Naive B cell (primary cell): Measurements from ENCODE around the gene GNG5. TPM values are rescaled to one million over a fixed set of nuclear protein-coding genes. Genes with fewer than 3 reads are reported as not detected.
"Not testable (repeated sequence)": the region's sequence is repeated elsewhere in the genome, so short reads cannot be mapped to it uniquely, and the experiment has no call there.

Source experiments
- ATAC-seq, 2 donors: fragments of 150-1000 bp; cut with Tn5 transposase; 2 replicates each; pipeline ENCODE4 v1.10.0; 2021; ENCODE audit warnings: low read depth in 2 of 2, mild to moderate bottlenecking in 2 of 2, moderate library complexity in 2 of 2
- DNase-seq: peaks from one replicate; pipeline ENCODE4 v3.0.0; 2022
- H3K27ac Mint-ChIP-seq, 6 donors: one replicate each; pipeline ENCODE4 v1.8.0; 2020 to 2022; ENCODE audit warnings: mild to moderate bottlenecking in 6 of 6, mixed read lengths in 6 of 6, moderate library complexity in 5 of 6, inconsistent platforms in 2 of 6
- H3K27me3 Mint-ChIP-seq, 3 donors: one replicate each; pipeline ENCODE4 v1.8.0; 2021 to 2022; ENCODE audit warnings: mixed read lengths in 3 of 3, mild to moderate bottlenecking in 1 of 3
- H3K36me3 Mint-ChIP-seq, 2 donors: one replicate each; pipeline ENCODE4 v1.8.0; 2020 to 2022; ENCODE audit warnings: mixed read lengths in 2 of 2, inconsistent platforms in 1 of 2, mild to moderate bottlenecking in 1 of 2
- H3K4me1 Mint-ChIP-seq, 3 donors: one replicate each; pipeline ENCODE4 v1.8.0; 2020 to 2022; ENCODE audit warnings: mixed read lengths in 3 of 3, inconsistent platforms in 1 of 3, mild to moderate bottlenecking in 1 of 3, moderate library complexity in 1 of 3
- H3K4me3 Mint-ChIP-seq, 8 donors: one replicate each; pipeline ENCODE4 v1.8.0; 2020 to 2022; ENCODE audit warnings: mild to moderate bottlenecking in 8 of 8, mixed read lengths in 8 of 8, moderate library complexity in 8 of 8, inconsistent platforms in 2 of 8
- H3K9me3 Mint-ChIP-seq, 7 donors: one replicate each; pipeline ENCODE4 v1.8.0; 2020 to 2022; ENCODE audit warnings: mixed read lengths in 7 of 7, mild to moderate bottlenecking in 5 of 7, inconsistent platforms in 2 of 7, moderate library complexity in 1 of 7
- polyA plus RNA-seq, 6 donors: library from polyadenylated mRNA; unstranded; fragments of 300-500 nt; fragmentation: Illumina TruSeq; gene quantifications; one replicate each; pipeline ENCODE4 v1.2.3, GENCODE V29; 2021; ENCODE audit warnings: low read depth in 6 of 6

Gene GNG5
- polyA plus RNA-seq, 6 donors from 2014 or later: 277 to 361 (median 296) TPM

DNA sequence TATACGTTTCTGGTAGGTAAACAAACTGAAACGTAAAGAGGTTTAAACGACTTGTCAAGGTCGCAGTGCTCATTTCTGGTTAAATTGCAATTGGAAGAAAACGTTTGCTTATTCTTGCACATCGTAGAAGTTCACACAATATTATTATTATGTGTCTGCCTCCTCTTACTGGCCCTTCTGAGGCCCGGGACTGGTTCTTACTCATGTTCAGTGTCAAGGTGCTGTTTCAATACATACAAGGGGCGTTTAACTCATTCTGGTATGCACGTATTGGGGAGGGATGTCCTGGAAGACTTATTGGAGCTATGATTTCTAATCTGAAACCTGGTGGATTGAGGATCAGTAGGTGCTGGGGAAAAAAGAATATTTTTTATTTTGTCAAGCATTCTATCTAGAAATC, 26.4 kb downstream of the GNG5 start:
- Mint-ChIP-seq H3K4me1 (peaks cover 33 to 41% (median 39%) of the 10 kb centered on the region in 3 donors), H3K27me3 (peaks cover 17 to 21% (median 19%) of the 10 kb centered on the region in 3 donors), H3K36me3 (peaks cover 9 to 25% of the 10 kb centered on the region in 2 donors), H3K9me3 (peaks cover 5 to 18% (median 8%) of the 10 kb centered on the region in 7 donors), H3K4me3 (peak overlapping the region; percentile 97 to 100 (median 99)), H3K27ac (peak overlapping the region; percentile 18 to 99 (median 96))
- ATAC-seq (no peak), DNase-seq (no peak)

GRCh38 chr1:84478876-84479868, 27.2 kb downstream of the GNG5 start, which contains the start of gene RPF1:
Gene RPF1 (plus strand): TSS chr1:84479266. CDS start chr1:84479282, 16 bp downstream.
- peaks cover 5 to 22% (median 8%) of the 10 kb centered on the region in 7 donors for H3K9me3 Mint-ChIP-seq
- H3K4me1 Mint-ChIP-seq: peaks cover 33 to 39% (median 38%) of the 10 kb centered on the region in 3 donors
- peak within 1 kb of the TSS; percentile 95 to 99 (median 98) for H3K27ac Mint-ChIP-seq
- ATAC-seq: peak; percentile 95 to 96
- DNase-seq: peak; percentile 79
- peak within 1 kb of the TSS; percentile 97 to 100 (median 99) for H3K4me3 Mint-ChIP-seq
- peaks cover 23 to 29% (median 27%) of the 10 kb centered on the region in 3 donors for H3K27me3 Mint-ChIP-seq
- H3K36me3 Mint-ChIP-seq: peaks cover 9 to 24% of the 10 kb centered on the region in 2 donors

GRCh38 chr1:84476225-84476624, 30.2 kb downstream of the GNG5 start:
- Mint-ChIP-seq H3K27me3 (peaks cover 45 to 57% (median 49%) of the 10 kb centered on the region in 3 donors), H3K36me3 (peaks cover 7 to 18% of the 10 kb centered on the region in 2 donors), H3K27ac (no peak overlapping the region), H3K9me3 (peaks cover 5 to 27% (median 8%) of the 10 kb centered on the region in 7 donors), H3K4me3 (peak overlapping the region in 1 of 8 donors; percentile 24), H3K4me1 (peaks cover 16 to 25% (median 23%) of the 10 kb centered on the region in 3 donors)
- no peak for ATAC-seq
- no peak for DNase-seq

GRCh38 chr1:84467298-84467697, 39.1 kb downstream of the GNG5 start:
- Mint-ChIP-seq H3K9me3 (peaks cover 0 to 4% (median 0%) of the 10 kb centered on the region in 7 donors), H3K27me3 (peaks cover 49 to 73% (median 52%) of the 10 kb centered on the region in 3 donors), H3K4me3 (no peak overlapping the region), H3K36me3 (peaks cover 0 to 8% of the 10 kb centered on the region in 2 donors), H3K4me1 (no peaks in the 10 kb centered on the region), H3K27ac (no peak overlapping the region)
- ATAC-seq (no peak), DNase-seq (no peak)

DNA sequence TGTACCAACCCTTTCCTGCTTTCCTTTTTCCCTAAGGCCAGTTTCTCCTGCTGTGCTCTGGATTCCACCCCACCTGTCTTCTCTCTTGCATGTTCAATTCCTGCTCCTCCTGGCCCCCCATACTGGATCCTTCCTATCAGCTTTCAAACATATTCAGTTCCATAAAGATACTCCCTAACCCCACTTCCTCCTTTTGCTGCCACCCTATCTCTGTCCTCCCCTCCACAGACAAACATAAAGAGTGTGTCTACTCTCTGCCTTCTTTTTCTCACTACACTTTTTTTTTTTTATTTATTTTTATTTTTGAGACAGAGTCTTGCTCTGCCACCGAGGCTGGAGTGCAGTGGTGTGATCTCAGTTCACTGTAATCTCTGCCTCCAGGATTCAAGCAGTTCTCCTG, 44.3 kb downstream of the GNG5 start:
- peaks cover 0 to 4% (median 2%) of the 10 kb centered on the region in 7 donors for H3K9me3 Mint-ChIP-seq
- H3K27ac Mint-ChIP-seq: no peak overlapping the region
- ATAC-seq: no peak
- no peaks in the 10 kb centered on the region for H3K4me1 Mint-ChIP-seq
- no peak for DNase-seq
- H3K27me3 Mint-ChIP-seq: peaks cover 27 to 51% (median 29%) of the 10 kb centered on the region in 3 donors
- no peak overlapping the region for H3K4me3 Mint-ChIP-seq
- H3K36me3 Mint-ChIP-seq: peaks cover 3 to 8% of the 10 kb centered on the region in 2 donors

- Mint-ChIP-seq H3K4me3 (no peak overlapping the region), H3K4me1 (no peaks in the 10 kb centered on the region), H3K27me3 (peaks cover 7 to 29% (median 19%) of the 10 kb centered on the region in 3 donors), H3K36me3 (no peaks in the 10 kb centered on the region), H3K9me3 (peaks cover 0 to 3% (median 0%) of the 10 kb centered on the region in 7 donors), H3K27ac (no peak overlapping the region)
- ATAC-seq (no peak), DNase-seq (no peak)
These were observed 53.9 kb downstream of the GNG5 start for GRCh38 chr1:84452436-84452835.

DNA sequence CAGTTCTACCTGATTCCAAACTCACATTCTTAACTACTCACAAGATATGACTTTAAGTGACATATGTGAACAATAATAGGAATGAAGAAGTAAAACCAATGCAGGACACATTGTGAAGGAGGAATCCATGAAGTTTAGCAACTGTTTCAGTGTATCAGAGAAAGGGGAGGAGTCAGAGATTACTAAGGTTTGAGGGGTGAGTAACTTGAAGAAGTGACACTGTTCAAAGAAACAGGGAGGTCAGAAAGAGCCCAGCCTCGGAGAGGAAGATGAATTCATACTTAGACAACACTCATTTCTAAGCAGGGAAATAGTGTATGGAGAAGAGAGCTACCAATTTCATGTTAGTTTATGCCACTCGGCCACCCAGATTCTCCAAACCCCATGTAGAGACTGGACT, 55.5 kb downstream of the GNG5 start:
- no peak for ATAC-seq
- Mint-ChIP-seq H3K27me3 (peaks cover 0 to 29% (median 26%) of the 10 kb centered on the region in 3 donors), H3K4me3 (no peak overlapping the region), H3K27ac (peak overlapping the region in 1 of 6 donors; percentile 39), H3K4me1 (no peaks in the 10 kb centered on the region), H3K9me3 (peaks cover 0 to 3% (median 0%) of the 10 kb centered on the region in 7 donors), H3K36me3 (no peaks in the 10 kb centered on the region)
- DNase-seq: no peak

GRCh38 chr1:84448704-84449103, 57.7 kb downstream of the GNG5 start:
- not testable (repeated sequence) for DNase-seq, H3K4me1 Mint-ChIP-seq, H3K9me3 Mint-ChIP-seq, H3K4me3 Mint-ChIP-seq, H3K36me3 Mint-ChIP-seq, ATAC-seq, H3K27ac Mint-ChIP-seq
- H3K27me3 Mint-ChIP-seq: peaks cover 8 to 30% (median 15%) of the 10 kb centered on the region in 3 donors

Other genes starting within 250 kb of the GNG5 start
- under 1 TPM in 3 of 6 donors, not detected in 3; 0.53 to 0.70 (median 0.55) TPM for gene SAMD13, start 204.9 kb downstream of the GNG5 start, polyA plus RNA-seq
- not detected for gene DNASE2B, start 108.1 kb downstream of the GNG5 start, polyA plus RNA-seq
- gene RPF1, start 27.3 kb downstream of the GNG5 start, polyA plus RNA-seq: 100 to 1,000 TPM in 1 of 6 donors, 10 to 100 TPM in 5; 54.8 to 110 (median 60.0) TPM
- gene SPATA1, start 195 bp downstream of the GNG5 start, polyA plus RNA-seq: under 1 TPM in 3 of 6 donors, not detected in 3; 0.23 to 0.96 (median 0.25) TPM
- 10 to 100 TPM; 34.8 to 50.7 (median 40.2) TPM for gene CTBS, start 67.9 kb upstream of the GNG5 start, polyA plus RNA-seq
- gene SSX2IP, start 183.9 kb upstream of the GNG5 start, polyA plus RNA-seq: 1 to 10 TPM; 3.9 to 6.9 (median 5.1) TPM